ENCODE data around the gene FRAT1. TPM values are rescaled to one million over a fixed set of nuclear protein-coding genes. Genes with fewer than 3 reads are reported as not detected.

The FRAT1 gene
- total RNA-seq, 1 experiment from 2014 or later: 2.1 TPM

- Mint-ChIP-seq H3K27ac (ENCODE audit: unreplicated experiment) (no peak overlapping the region), H3K27me3 (ENCODE audit: unreplicated experiment) (no peaks in the 10 kb centered on the region), H3K4me3 (ENCODE audit: low read depth, unreplicated experiment) (no peak overlapping the region), H3K36me3 (ENCODE audit: insufficient read depth, unreplicated experiment) (peaks cover 17% of the 10 kb centered on the region), H3K4me1 (ENCODE audit: low read depth, unreplicated experiment) (no peaks in the 10 kb centered on the region), H3K9me3 (ENCODE audit: low read depth, unreplicated experiment) (no peaks in the 10 kb centered on the region)
- DNase-seq: no peak
- BruUV-seq (replicated peaks): no TSS peak
- CTCF ChIA-PET: no interaction called here
- intact Hi-C loops (cut with micrococcal nuclease; ENCODE audit: unreplicated experiment): no loop called here
- no peak for TF ChIP-seq CTCF (IDR thresholded peaks at IDR 0.05; ENCODE audit: unreplicated experiment)
Observed at GRCh38 chr10:97365761-97366351, 46.8 kb downstream of the FRAT1 start.

- H3K9me3 Mint-ChIP-seq (ENCODE audit: low read depth, unreplicated experiment): no peaks in the 10 kb centered on the region
- no peak for DNase-seq
- CTCF ChIA-PET: no interaction called here
- peaks cover 21% of the 10 kb centered on the region for H3K36me3 Mint-ChIP-seq (ENCODE audit: insufficient read depth, unreplicated experiment)
- no TSS peak for BruUV-seq (replicated peaks)
- no peak for TF ChIP-seq CTCF (IDR thresholded peaks at IDR 0.05; ENCODE audit: unreplicated experiment)
- no peaks in the 10 kb centered on the region for H3K27me3 Mint-ChIP-seq (ENCODE audit: unreplicated experiment)
- no peak overlapping the region for H3K27ac Mint-ChIP-seq (ENCODE audit: unreplicated experiment)
- intact Hi-C loops (cut with micrococcal nuclease; ENCODE audit: unreplicated experiment): no loop called here
- H3K4me1 Mint-ChIP-seq (ENCODE audit: low read depth, unreplicated experiment): no peaks in the 10 kb centered on the region
- H3K4me3 Mint-ChIP-seq (ENCODE audit: low read depth, unreplicated experiment): no peak overlapping the region
Observed at GRCh38 chr10:97366572-97366971, 47.5 kb downstream of the FRAT1 start.

- Mint-ChIP-seq H3K4me1 (ENCODE audit: low read depth, unreplicated experiment) (no peaks in the 10 kb centered on the region), H3K4me3 (ENCODE audit: low read depth, unreplicated experiment) (no peak overlapping the region), H3K9me3 (ENCODE audit: low read depth, unreplicated experiment) (no peaks in the 10 kb centered on the region), H3K27me3 (ENCODE audit: unreplicated experiment) (no peaks in the 10 kb centered on the region), H3K36me3 (ENCODE audit: insufficient read depth, unreplicated experiment) (peaks cover 27% of the 10 kb centered on the region), H3K27ac (ENCODE audit: unreplicated experiment) (no peak overlapping the region)
- BruUV-seq (replicated peaks): no TSS peak
- no peak for DNase-seq
- CTCF ChIA-PET: interaction anchor here (0.7 kb wide), 1 partner anchor 34 kb away, joined by 3 read pairs; the partner anchor contains the start of gene RRP12
- no peak for TF ChIP-seq CTCF (IDR thresholded peaks at IDR 0.05; ENCODE audit: unreplicated experiment)
- intact Hi-C loops (cut with micrococcal nuclease; ENCODE audit: unreplicated experiment): no loop called here
Observed at GRCh38 chr10:97367126-97367649, 48.1 kb downstream of the FRAT1 start.

Other genes with a start within 250 kb of the FRAT1 start
- gene SLIT1, start 133.3 kb upstream of the FRAT1 start, total RNA-seq (2022): not detected in 2 replicates
- gene ARHGAP19, start 26.6 kb upstream of the FRAT1 start, total RNA-seq (2022): 3.7 and 6.7 TPM in 2 replicates
- 6.0 and 7.4 TPM in 2 replicates for gene FRAT2, start 15.5 kb downstream of the FRAT1 start, total RNA-seq (2022)
- 52.6 and 54.6 TPM in 2 replicates for gene RRP12, start 82.1 kb downstream of the FRAT1 start, total RNA-seq (2022)
- gene PGAM1, start 106.9 kb downstream of the FRAT1 start, total RNA-seq (2022): 148 and 157 TPM in 2 replicates
- gene EXOSC1, start 126.7 kb downstream of the FRAT1 start, total RNA-seq (2022): 28.6 and 29.5 TPM in 2 replicates
- 25.7 and 27.7 TPM in 2 replicates for gene ZDHHC16, start 126.9 kb downstream of the FRAT1 start, total RNA-seq (2022)
- 39.8 and 46.5 TPM in 2 replicates for gene MMS19, start 179.2 kb downstream of the FRAT1 start, total RNA-seq (2022)
- 8.7 and 9.3 TPM in 2 replicates for gene UBTD1, start 179.7 kb downstream of the FRAT1 start, total RNA-seq (2022)

All from Calu3 (cell line).